GM12801 (cell line): ENCODE measurements around the gene OR13C2.
"Not testable (repeated sequence)": the region's sequence is repeated elsewhere in the genome, so short reads cannot be mapped to it uniquely, and the experiment has no call there.

Experiments used
- TF ChIP-seq, protein P1 (sequence below): IDR thresholded peaks from one replicate; pipeline ENCODE4 v1.5.1; 2011; ENCODE audit warnings: control low read depth; ENCODE audit not compliant: insufficient read length; ENCODE audit errors: extremely low read depth

OR13C2 gene, protein sequence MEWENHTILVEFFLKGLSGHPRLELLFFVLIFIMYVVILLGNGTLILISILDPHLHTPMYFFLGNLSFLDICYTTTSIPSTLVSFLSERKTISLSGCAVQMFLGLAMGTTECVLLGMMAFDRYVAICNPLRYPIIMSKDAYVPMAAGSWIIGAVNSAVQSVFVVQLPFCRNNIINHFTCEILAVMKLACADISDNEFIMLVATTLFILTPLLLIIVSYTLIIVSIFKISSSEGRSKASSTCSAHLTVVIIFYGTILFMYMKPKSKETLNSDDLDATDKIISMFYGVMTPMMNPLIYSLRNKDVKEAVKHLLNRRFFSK

DNA sequence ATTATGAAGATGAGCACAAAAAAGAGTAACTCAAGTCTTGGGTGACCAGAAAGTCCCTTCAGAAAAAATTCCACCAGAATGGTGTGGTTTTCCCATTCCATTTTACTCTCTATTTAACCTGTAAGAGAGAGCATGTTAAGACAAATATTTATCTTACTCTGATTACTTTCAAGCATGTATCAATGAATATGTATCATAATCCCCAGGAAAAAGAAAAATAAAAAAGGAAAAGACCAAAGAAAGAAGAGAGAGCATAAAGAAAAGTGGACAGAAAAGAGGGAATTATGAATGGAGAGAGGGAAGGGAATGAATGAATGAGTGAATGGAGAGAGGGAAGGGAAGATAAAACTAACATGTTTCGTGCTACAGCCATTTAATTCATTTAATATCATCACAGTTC lies at the start of gene OR13C2:
Gene OR13C2 (minus strand): TSS at position 101 of the 400 bp plus-strand sequence. CDS start 0 bp downstream, at position 101.
- TF ChIP-seq, protein P1, sequence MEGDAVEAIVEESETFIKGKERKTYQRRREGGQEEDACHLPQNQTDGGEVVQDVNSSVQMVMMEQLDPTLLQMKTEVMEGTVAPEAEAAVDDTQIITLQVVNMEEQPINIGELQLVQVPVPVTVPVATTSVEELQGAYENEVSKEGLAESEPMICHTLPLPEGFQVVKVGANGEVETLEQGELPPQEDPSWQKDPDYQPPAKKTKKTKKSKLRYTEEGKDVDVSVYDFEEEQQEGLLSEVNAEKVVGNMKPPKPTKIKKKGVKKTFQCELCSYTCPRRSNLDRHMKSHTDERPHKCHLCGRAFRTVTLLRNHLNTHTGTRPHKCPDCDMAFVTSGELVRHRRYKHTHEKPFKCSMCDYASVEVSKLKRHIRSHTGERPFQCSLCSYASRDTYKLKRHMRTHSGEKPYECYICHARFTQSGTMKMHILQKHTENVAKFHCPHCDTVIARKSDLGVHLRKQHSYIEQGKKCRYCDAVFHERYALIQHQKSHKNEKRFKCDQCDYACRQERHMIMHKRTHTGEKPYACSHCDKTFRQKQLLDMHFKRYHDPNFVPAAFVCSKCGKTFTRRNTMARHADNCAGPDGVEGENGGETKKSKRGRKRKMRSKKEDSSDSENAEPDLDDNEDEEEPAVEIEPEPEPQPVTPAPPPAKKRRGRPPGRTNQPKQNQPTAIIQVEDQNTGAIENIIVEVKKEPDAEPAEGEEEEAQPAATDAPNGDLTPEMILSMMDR: not testable (repeated sequence)

DNA sequence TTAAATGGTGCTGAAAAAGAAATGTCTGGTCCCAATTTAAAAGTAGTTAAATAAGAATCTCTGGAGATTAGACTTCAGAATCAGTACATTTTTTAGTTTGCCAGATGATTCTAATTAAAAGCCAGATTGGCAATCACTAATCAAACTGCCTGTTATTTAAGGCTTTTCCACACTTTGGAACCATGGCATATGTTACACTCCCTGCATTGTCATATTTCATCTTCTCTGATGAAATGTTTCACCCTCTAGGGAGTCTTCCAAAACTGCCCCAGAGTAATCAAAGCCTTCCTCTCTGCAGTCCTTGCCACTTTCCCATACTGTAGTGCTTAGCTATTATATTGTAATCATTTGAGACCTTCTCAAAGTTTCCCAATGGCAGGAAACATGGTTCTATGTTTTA lies 30.0 kb upstream of the OR13C2 start:
- TF ChIP-seq, protein P1: no peak

DNA sequence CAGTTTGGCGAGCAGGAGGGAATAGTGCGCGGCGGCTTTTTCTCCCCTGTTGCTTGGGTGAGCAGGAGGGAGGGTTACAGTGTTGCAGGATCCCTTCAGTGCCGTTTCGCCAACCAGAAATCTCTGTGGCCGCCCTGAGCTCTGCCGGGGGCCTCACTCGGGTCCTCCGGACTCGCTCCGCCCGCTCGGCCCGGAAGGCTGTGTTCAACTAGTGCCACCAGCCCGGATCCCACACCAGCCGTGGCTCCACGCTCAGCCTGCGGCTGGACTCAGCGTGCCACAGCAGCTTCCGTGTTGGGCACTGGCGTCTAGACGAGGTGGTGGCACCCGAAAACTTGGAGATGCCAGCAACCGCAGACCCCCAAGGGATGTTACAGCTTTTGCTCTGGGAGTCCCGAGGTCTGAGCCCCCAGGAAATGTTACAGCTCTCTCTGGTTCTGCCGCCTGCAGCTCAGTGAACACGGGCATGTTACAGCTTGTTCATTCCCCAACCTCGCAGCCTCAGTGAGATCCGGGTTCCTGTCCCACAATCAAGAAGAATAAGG lies 28.6 kb upstream of the OR13C2 start:
- TF ChIP-seq, protein P1: no peak

DNA sequence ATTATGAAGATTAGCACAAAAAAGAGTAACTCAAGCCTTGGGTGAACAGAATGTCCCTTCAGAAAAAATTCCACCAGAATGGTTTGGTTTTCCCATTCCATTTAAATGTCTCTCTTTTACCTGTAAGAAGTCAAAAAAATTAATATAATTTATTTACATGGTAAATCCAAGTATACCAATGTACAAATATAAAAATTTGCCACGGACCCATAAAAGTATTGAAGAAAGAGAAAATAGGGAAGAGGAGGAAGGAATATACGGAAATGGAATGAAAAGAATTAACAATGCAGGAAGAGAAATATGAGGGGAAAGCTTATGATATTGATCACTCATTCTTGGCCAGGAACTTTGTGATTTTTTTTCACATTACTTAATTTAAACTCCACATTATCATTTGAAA lies 12.7 kb upstream of the OR13C2 start, which contains the start of gene OR13C9:
Gene OR13C9 (minus strand): TSS at position 101 of the 400 bp plus-strand sequence. CDS start 0 bp downstream, at position 101.
- TF ChIP-seq, protein P1: no peak

DNA sequence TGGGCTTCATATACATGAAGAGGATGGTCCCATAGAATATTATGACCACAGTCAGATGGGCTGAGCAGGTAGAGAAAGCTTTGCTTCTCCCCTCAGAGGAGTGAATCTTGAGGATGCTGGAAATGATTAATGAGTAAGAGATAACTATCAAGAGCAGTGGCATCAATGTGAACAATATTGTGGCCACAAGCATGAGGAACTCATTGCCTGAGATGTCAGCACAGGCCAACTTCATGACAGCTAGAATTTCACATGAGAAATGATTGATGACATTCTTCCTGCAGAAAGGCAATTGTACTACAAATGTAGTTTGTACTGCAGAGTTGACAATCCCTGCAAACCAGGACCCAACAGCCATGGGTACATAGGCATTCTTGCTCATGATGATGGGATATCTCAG lies 12.0 kb upstream of the OR13C2 start:
- TF ChIP-seq, protein P1: no peak

DNA sequence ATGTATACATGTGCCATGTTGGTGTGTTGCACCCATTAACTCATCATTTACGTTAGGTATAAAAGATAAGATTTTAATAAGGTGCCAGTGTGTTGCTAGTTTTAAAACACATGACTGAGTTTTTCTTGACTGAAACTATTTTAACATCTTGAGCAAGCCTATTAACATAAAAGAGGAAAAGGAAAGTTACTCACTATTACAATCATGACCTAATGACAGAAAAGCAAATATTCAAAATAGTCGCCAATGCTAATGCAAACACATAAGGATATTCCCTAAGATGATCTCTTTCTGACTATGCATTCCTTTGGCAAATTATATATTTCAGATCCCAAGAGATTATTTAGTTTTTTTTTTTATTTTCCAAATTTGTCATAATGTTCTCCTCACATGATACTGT lies 5.8 kb upstream of the OR13C2 start:
- TF ChIP-seq, protein P1: no peak

DNA sequence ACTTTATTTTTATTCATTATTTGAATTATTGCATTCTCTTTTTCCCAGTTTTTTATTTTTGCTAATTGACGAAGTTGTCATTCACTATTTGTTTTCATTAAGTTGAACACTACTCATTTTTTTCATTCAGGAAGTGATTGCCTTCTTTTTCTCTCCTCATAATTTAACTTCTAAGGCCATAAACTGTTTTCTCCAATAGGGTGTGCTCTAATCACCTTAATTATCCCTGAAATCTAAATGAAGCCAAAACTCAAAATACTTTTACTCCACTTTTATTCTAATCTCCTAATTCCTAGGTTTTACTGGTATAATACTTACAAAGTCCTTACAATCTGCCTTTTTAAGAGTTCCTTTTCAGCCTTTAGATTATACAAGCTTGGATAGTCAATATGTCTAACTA lies 2.9 kb upstream of the OR13C2 start:
- TF ChIP-seq, protein P1: no peak
